ENCODE measurements around the gene DBN1.
"Not testable (repeated sequence)": the region's sequence is repeated elsewhere in the genome, so short reads cannot be mapped to it uniquely, and the experiment has no call there.

Gene DBN1

DNA sequence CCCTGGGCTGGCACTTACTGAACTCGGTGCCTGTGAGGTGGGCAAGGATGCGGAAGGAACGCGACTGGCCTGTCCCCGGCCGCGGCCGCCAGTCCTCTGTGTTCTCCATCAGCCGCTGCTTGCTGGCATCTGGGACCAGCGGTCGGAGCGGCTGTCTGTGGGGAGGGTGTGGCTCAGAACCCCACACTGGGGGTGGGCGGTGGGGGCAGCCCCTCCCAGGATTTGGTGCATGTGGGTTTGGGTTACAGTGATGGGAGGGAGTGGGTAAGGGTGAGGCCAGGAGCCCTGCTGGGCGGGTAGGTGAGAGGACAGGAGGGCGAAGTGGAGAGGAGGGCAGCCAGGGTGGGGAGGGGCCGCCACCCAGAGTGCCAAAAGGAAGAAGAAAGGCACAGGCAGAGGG, 17.6 kb upstream of the DBN1 start:
- DNase-seq (ENCODE audit: low spot score) = no peak

DNA sequence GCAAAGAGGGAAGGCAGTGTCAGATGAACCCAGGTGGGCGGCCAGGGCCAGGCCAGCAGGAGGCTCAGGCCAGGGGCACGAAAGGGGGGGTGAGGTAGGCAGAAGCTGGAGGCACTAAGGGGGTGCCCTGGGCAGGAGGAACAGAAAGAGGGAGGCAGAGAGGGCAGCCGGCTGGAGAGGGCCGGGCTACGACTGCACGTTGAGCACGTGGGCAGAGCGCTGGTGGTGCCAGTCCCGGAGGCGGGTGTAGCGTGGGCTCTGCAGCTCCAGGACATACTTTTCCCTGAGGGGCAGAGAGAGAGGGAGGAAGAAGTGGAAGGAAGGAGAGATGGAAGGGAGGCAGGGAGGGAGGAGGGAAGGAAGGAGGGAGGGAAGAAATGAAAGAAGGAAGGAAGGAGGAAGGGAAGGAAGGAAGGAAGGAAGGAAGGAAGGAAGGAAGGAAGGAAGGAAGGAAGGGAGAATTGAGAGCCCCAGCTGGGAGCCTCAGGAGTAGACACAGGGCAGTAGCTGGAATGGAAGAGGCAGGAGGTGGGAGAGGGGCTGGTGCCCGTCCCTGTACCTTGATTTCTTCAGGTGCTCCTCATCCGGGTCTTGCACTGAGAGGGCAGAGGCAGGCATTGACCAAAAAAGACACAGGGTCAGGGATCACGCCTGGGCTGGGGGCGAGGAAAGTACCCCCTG, 17.0 kb upstream of the DBN1 start:
- DNase-seq (ENCODE audit: low spot score) = peak; percentile 54

DNA sequence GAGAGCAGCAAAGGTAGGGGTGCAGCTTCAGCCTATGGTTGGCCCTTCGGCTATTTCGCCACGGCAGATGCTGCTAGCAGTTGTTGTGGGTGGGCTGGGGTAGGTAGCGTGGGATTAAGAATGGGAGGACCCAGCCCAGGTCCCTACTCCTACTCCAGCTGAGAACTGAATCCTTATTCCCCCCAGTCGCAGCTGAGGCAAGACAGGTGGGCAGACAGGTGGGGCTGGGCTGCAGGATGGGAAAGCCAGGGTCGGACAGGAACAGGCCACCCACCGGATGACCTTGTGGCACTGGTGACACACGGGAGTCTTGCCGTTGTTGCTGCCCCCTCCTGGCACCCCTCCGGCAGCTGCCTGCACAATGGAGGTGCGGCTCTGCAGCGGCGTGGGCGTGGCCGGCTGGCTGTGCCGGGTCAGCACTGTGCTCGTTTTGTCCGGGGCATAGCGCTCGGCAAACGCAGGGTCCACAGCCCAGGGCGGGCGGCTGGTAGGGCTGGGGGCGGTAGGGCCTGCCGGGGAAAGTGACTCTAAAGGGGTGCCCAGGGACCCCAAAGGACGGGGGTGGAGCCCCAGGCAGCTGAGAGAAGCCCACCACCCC, 15.8 kb upstream of the DBN1 start:
- DNase-seq (ENCODE audit: low spot score) = no peak

DNA sequence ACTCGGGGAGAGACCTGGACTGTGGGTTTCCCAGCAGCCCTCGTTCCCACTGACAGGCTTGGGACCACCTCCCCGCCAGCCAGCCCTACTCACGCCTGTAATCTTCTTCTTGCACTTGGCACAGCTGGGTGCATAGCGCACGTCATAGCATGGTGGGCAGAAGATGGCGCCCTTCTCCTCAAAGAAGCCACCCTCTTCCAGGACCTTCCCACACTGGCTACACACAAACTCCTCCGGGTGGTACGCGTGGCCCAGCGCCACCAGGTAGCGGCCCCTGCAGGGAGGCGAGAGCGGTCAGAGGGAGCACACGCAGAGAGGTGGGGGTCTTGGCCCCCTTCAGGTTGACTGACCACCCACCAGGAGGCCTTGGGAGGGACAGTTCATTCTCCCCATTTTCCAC, 14.5 kb upstream of the DBN1 start:
- DNase-seq (ENCODE audit: low spot score) = no peak

- DNase-seq (ENCODE audit: low spot score) = no peak
These were observed 13.7 kb upstream of the DBN1 start for GRCh38 chr5:177487144-177487543.

GRCh38 chr5:177486256-177486655, 12.8 kb upstream of the DBN1 start:
- DNase-seq (ENCODE audit: low spot score) = no peak

- not testable (repeated sequence) for DNase-seq (ENCODE audit: low spot score)
These were observed 12.3 kb upstream of the DBN1 start for GRCh38 chr5:177485753-177486152.

- DNase-seq (ENCODE audit: low spot score) = no peak
These were observed 11.6 kb upstream of the DBN1 start for GRCh38 chr5:177484902-177485549.

DNA sequence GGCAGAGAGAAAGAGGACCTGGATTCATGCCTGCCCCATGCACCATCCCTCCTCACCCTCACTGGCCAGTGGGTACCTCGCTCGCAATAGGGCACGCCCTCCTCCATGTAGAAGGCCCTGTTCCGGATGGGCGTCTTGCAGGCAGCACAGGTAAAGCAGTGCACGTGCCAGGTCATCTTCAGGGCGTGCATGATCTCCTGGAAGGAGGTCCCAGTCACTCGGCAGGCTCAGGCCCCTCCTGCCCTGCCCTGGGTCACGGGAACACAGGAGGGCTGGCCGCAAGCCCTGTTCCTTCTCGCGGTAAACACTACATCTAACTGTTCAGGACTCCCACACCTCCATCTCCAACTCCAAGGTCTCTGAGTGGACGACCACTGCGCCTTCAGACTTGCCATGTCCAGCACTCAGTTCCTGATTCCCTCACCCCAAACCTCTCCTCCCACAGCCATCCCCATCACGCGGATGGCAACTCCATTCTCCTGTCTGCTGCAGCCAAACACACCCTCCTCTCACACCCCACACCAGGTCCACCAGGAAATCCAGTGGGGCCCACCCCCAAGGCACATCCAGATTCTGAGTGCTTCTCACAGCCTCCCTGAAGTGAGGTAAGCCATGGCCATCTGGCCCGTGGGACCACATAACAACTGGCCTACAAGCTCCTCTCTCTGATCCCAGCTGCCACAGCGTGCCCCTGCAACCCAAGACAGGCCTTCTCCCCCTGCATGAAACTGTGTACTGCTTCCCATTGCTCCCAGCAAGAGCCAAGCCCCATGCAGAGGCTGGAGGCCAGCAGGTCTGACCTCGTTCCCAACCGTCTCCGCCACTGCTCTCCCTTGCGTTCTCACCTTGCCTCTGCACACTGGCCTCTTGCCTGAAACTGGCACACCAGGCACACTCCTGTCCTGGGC, 10.8 kb upstream of the DBN1 start:
- DNase-seq (ENCODE audit: low spot score) = no peak

DNA sequence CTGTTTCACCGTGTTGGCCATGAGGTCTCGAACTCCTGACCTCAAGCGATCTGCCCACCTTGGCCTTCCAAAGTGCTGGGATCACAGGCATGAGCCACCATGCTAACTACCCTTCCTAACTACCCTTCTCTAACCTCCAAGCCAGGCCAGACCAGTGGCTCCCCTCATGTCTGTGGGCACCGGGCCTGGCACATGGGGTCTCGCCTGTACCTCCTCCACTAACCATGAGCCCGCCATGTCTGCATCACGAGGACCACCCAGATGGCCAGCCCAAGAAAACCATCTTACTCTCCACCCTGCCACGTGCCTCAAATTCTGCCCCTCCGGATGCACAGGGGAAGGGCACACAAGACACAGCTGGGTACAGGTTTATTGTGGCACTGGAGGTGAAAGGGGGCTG, 9.6 kb upstream of the DBN1 start:
- no peak for DNase-seq (ENCODE audit: low spot score)

DNA sequence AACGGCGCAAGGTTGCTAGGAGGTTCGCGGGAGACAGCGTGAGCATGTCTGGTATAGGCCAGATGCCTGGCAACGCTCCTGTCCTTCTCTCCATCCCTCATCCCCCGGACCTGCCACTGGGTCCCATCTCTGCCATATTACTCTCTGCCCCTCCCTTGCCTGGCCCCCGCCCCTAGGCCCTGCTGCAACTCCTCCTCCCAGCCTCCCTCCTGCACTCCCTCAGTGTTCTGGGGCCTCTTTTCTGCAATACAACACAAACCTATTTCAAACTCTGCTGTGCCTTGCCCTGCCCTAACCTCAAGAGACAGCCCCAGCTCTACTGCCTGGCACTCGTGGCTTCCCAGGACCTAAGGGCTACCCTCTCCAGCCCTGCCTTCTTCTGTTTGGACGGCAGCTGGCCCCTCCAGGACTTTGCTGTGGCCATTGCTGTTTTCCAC, 8.9 kb upstream of the DBN1 start:
- DNase-seq (ENCODE audit: low spot score) = no peak

GRCh38 chr5:177479774-177480173, 6.3 kb upstream of the DBN1 start:
- DNase-seq (ENCODE audit: low spot score) = peak; percentile 55

DNA sequence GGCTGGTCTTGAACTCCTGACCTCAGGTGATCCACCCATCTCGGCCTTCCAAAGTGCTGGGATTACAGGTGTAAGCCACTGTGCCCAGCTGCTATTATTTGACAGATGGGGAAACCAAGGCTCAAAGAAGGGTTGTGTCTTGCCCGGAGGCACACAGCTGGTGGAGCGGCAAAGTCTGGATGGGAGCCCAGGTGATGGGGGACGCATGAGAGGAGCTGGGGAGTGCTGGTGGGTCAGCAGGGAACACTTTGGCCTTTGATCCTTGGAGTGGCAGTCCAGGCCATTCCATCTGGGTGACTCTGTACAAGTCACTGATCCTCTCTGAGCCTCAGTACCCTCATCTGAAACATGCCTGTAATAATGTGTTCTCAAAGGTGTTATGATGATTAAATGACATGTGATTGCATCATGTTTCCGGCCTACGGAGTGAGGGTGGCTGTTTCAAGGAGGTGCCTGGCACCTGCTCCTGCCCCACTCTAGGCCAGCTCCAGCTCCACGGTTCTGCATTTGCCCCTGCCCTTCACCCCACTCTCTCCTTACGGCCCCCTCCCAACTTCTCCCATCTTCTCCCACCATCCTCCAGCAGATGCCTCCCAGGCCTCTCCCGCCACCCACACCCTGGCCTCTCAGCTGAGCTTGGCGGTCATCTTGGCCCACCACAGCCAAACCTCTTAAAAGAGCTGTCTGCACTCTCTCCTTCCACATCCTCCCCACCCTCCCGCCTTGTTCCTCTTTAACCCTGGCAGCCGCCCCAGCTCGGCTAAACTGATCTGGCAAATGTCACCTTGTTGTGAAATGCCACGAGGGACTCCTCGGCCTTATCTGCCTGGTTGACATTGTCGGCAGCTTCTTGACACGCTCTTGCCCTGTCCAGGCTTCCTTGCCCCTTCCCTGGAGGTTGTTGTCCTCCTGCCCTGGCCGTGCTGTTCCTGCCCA, 5.5 kb upstream of the DBN1 start:
- peak; percentile 41 for DNase-seq (ENCODE audit: low spot score)

DNA sequence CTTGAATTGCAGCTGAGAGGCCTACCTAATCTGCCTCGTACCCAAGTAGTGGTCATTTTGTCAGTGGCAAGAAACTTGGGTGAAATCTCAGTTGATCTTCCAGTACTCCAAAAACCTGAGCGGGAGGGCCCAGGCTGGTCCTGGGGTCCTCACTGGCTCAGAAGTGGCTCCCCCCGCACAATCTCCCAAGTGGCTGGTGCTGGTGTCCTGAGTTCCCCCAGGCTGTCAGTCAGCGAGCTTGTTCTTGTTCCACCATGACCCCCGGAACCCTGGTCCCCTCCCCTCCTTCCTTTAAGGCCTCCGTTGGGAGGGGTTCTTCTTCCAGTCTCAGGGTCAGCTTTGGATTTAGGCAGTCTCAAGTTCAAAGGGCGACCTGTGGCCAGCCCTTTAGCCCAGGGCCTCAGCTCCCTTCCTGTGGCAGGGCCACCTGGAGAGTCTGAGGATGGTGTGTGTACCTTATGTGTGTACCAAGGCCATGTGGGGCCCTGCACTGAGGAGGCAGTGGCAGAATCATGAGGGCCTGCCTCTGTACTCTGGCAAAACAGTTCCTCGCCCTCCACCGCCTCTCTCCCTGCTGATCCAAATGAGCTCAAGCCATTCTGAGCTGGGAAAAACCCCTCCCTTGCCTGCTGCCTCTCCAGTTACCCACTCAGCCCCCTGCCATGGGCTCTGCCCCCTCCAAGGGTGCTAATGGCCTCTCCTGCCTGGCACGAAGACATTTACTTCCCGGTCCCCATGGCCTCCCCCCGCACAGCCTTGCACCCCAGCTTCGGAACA, 4.5 kb upstream of the DBN1 start:
- peak; percentile 43 for DNase-seq (ENCODE audit: low spot score)

DNA sequence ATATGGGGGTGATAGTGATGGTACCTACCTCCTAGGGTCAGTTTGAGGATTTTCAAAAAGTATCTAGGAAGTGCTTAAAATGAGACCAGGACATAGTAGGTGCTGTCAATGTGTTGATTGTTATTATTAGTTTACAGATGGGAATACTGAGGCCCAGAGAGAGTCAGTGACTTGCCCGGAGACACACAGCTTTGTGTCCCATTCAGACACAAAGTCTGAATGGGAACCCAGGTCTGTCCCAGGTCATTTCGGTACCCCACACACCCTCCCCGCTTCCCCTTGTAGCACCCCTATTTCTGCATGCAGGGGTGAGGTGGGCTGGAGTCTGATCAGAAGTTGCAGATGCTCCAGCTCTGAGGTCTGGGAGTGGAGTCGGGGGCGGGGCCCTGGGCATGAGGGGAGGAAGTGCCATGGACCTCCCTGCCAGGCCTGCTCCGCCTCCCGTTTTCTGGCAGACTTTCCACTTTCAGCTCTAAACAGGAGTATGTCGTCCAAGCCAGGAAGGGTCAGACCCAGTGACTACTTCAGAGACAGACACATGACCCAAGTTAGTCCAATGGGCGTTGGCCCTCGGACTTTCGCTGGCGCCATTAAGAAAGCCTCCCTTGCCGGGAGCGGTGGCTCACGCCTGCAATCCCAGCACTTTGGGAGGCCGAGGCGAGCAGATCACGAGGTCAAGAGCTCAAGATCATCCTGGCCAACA, 3.2 kb upstream of the DBN1 start:
- DNase-seq (ENCODE audit: low spot score) = peak; percentile 60

DNA sequence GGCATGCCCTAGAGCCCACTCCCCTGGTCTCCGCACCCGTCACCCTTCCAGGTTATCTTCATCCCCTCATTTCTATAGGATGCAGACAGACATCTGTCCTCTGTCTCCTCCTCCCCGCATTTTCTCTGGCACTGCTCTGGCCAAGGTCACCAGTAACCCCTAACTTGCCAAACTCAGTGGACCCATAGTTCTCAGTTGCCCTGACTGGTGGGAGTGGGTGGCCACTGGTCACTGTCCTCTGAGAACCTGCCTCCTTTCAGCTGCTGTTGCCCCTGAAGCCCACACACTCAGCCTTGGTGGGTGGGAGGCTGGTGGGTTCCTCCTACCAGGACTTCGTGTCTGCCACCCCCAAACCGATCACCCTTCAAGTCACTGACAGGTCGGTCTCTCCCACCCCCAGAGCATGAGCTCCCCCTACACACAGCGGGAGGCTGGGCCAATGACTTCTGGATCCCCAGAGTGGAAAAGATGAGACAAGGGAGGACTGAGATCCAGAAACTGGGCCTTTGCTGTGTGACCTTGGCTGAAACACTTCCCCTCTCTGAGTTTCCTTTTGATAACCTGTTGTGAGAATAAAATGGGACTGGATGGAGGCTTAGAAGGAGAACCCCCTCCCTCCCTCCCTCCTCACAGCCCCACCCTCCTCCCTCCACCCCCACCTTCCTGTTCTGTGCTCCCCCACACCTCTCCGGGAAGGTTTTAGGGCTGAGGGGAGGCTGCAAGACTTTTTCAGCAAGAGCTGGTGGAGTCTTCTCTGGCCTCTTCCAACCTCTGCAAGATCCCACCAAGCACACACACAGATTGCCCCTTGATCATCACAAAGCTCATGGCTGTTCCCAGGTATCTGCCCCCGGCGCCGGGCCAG, 2.4 kb upstream of the DBN1 start:
- no peak for DNase-seq (ENCODE audit: low spot score)

DNA sequence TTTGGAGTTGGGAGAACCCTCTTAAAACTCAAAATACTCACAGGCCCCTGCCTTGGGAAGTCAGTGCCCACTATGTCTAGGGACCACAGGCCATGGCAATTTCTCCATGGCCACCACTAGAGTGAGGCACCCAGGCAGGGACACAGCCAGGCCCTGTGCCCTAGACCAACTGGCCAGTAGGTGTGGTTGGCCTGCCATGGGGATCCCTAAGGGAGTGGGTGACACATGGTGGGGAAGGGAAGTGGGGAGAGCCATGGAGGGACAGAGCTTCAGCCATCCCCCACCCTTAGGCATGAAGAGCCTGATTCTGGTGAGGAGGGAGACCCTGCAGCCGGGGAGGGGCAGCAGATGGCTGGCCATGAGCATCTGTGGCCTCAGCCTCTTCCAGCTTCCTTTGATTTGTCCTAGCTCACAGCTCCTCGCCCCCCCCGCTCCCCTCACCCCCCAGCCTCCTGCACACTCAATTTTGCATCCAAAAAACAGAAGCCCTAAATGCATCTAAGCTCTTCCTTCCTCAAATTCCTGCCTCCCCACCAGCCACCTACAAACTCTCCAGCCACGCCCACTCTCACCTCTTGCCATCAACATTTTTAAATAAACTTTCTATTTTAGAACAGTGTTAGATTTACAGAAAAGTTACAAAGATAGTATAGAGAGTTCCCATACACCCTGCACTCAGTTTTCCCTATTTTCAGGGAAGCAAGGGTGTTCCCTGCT, 1.6 kb upstream of the DBN1 start:
- DNase-seq (ENCODE audit: low spot score) = no peak

GRCh38 chr5:177474002-177474476, 605 bp upstream of the DBN1 start:
- DNase-seq (ENCODE audit: low spot score) = no peak

Measured in cerebellar cortex (tissue), 1 donor.